K562 (cell line): ENCODE results near the gene ALDH5A1. TPM values are rescaled to one million over a fixed set of nuclear protein-coding genes. Genes with fewer than 3 reads are reported as not detected.

Source experiments
- PHF21A ChIP-seq: fragments of 450-650 bp; IDR thresholded peaks from 2 replicates; pipeline ENCODE4 v1.6.1; 2017; ENCODE audit warnings: low read depth, borderline replicate concordance
- PHF8 ChIP-seq: fragments of 200-600 bp; sonication (generic); IDR thresholded peaks from 2 replicates; pipeline ENCODE4 v1.6.1; 2012; ENCODE audit warnings: mixed run types, mild to moderate bottlenecking, inconsistent platforms, low read length, moderate library complexity, borderline replicate concordance
- SREBF2 ChIP-seq: sonication (generic); formaldehyde crosslinking; IDR thresholded peaks from 2 replicates; pipeline ENCODE4 v1.4.0; 2020; ENCODE audit warnings: mild to moderate bottlenecking, missing genetic modification reagents
- SRSF9 ChIP-seq: fragments of 200-400 bp; formaldehyde crosslinking; IDR thresholded peaks from 2 replicates; pipeline ENCODE4 v1.6.1; 2017; ENCODE audit warnings: low read depth, low read length, borderline replicate concordance
- TAF9B ChIP-seq: fragments of 450-650 bp; IDR thresholded peaks from 2 replicates; pipeline ENCODE4 v1.6.1; 2018; ENCODE audit warnings: mild to moderate bottlenecking; ENCODE audit not compliant: partially characterized antibody
- ZNF644 ChIP-seq: fragments of 200-800 bp; sonication (Bioruptor generic); IDR thresholded peaks from 2 replicates; pipeline ENCODE4 v1.6.1; 2016; ENCODE audit warnings: low read depth, missing genetic modification characterization, missing compliant biosample characterization
- ZNF668 ChIP-seq: fragments of 250-450 bp; sonication (Bioruptor Pico); IDR thresholded peaks from 2 replicates; pipeline ENCODE4 v1.8.0; 2022; ENCODE audit warnings: mild to moderate bottlenecking, inconsistent platforms
- polyA plus RNA-seq, 8 experiments: library from polyadenylated mRNA; depleted of rRNA in 4 of 8; stranded (reverse) in 5 of 8; unstranded in 3 of 8; fragments of >200 nt; fragmentation: Nextera tagmentation in 2 of 8; fragmentation: Illumina TruSeq in 1 of 8; extraction: Ambion mirVana in 2 of 8; extraction: Trizol in 1 of 8; gene quantifications; 2 replicates each; pipeline versions ENCODE4 v1.2.1 to v1.2.3, GENCODE V29; 2011 to 2014; ENCODE audit warnings: inconsistent platforms in 1 of 8, missing spikeins in 1 of 8
- total RNA-seq, 7 experiments: library from RNA; depleted of rRNA in 6 of 7; stranded (reverse); fragments of >200 nt in 6 of 7; fragmentation: Illumina TruSeq in 2 of 7; extraction: Trizol in 2 of 7; gene quantifications; 2 replicates each; pipeline versions ENCODE4 v1.2.1 to v1.2.3, GENCODE V29; 2011 to 2021; ENCODE audit warnings: low replicate concordance in 1 of 7
- TF ChIP-seq, protein P1 (sequence below): fragments of 450-650 bp; formaldehyde crosslinking; IDR thresholded peaks from 2 replicates; pipeline ENCODE4 v1.4.0; 2020; ENCODE audit warnings: mild to moderate bottlenecking, moderate library complexity
- TF ChIP-seq, protein P2 (sequence below): sonication (generic); formaldehyde crosslinking; IDR thresholded peaks from 2 replicates; pipeline ENCODE4 v1.8.1; 2022; ENCODE audit warnings: missing genetic modification reagents
- TF ChIP-seq, protein P3 (sequence below): fragments of 450-650 bp; IDR thresholded peaks from 2 replicates; pipeline ENCODE4 v1.6.1; 2017; ENCODE audit warnings: antibody characterized with exemption
- TF ChIP-seq, protein P4 (sequence below): fragments of 250-450 bp; sonication (Bioruptor Pico); IDR thresholded peaks from 2 replicates; pipeline ENCODE4 v1.4.0; 2020
- TF ChIP-seq, protein P5 (sequence below), 2 experiments: fragments of 200-800 bp in 1 of 2; sonication (Bioruptor generic) in 1 of 2; sonication (generic) in 1 of 2; formaldehyde crosslinking in 1 of 2; IDR thresholded peaks in 1 of 2; conservative IDR thresholded peaks in 1 of 2; 2 replicates each; pipeline versions ENCODE4 v1.5.0 to v1.6.1; 2016 to 2020; ENCODE audit warnings: missing compliant biosample characterization in 1 of 2, missing genetic modification characterization in 1 of 2, missing genetic modification reagents in 1 of 2

Gene ALDH5A1
- total and polyA plus RNA-seq, 9 of the 15 experiments (the other 6 are each of a cell fraction or from before 2014, with no cell fraction given): 2.2 to 19.7 (median 9.5) TPM

DNA sequence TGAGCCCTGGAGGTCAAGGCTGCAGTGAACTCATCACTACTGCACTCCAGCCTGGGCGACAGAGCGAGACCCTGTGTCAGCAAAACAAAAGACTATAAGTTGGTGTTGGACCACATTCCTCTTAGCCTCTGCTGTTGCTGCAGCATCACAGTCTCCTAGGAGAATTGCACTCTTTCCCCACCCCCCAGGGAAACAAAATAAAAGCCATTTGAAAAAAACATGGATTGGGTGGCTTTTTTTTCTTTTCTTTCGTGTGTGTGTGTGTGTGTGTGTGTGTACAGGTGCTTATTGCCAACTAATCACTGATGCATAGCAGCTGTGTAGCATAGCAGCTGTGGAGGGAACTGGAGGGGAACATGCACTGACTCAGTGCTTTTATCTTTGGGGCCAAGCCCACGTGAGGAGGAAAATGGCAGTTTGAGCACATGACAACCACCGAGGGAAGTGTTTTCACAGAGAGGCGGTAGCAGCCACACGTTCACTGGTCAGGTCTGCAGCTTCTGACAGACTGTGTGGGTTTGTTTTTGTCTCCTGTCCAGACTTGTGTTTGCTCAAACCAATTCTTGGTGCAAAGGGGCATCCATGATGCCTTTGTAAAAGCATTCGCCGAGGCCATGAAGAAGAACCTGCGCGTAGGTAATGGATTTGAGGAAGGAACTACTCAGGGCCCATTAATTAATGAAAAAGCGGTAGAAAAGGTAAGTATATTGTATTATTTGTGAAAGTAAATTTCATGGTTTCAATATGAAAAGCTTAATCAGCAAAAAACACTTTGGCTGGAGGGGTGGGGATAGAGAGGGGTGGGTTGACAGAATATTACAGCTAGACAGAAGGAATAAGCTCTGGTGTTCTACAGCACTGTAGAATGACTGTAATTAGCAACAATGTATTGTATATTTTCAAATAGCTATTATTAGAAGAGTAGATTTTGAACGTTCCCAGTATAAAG, 27.7 kb downstream of the ALDH5A1 start (continued):
- TF ChIP-seq, protein P1, sequence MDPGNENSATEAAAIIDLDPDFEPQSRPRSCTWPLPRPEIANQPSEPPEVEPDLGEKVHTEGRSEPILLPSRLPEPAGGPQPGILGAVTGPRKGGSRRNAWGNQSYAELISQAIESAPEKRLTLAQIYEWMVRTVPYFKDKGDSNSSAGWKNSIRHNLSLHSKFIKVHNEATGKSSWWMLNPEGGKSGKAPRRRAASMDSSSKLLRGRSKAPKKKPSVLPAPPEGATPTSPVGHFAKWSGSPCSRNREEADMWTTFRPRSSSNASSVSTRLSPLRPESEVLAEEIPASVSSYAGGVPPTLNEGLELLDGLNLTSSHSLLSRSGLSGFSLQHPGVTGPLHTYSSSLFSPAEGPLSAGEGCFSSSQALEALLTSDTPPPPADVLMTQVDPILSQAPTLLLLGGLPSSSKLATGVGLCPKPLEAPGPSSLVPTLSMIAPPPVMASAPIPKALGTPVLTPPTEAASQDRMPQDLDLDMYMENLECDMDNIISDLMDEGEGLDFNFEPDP (CRISPR knock-in tag): no peak
- no peak for TF ChIP-seq ZNF644 (tag)
- TF ChIP-seq, protein P2, sequence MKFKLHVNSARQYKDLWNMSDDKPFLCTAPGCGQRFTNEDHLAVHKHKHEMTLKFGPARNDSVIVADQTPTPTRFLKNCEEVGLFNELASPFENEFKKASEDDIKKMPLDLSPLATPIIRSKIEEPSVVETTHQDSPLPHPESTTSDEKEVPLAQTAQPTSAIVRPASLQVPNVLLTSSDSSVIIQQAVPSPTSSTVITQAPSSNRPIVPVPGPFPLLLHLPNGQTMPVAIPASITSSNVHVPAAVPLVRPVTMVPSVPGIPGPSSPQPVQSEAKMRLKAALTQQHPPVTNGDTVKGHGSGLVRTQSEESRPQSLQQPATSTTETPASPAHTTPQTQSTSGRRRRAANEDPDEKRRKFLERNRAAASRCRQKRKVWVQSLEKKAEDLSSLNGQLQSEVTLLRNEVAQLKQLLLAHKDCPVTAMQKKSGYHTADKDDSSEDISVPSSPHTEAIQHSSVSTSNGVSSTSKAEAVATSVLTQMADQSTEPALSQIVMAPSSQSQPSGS (CRISPR knock-in tag): no peak
- TF ChIP-seq, protein P3, sequence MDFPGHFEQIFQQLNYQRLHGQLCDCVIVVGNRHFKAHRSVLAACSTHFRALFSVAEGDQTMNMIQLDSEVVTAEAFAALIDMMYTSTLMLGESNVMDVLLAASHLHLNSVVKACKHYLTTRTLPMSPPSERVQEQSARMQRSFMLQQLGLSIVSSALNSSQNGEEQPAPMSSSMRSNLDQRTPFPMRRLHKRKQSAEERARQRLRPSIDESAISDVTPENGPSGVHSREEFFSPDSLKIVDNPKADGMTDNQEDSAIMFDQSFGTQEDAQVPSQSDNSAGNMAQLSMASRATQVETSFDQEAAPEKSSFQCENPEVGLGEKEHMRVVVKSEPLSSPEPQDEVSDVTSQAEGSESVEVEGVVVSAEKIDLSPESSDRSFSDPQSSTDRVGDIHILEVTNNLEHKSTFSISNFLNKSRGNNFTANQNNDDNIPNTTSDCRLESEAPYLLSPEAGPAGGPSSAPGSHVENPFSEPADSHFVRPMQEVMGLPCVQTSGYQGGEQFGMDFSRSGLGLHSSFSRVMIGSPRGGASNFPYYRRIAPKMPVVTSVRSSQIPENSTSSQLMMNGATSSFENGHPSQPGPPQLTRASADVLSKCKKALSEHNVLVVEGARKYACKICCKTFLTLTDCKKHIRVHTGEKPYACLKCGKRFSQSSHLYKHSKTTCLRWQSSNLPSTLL: no peak
- TF ChIP-seq PHF8: no peak
- no peak for TF ChIP-seq ZNF668 (CRISPR knock-in tag)
- no peak for TF ChIP-seq PHF21A
- no peak for TF ChIP-seq TAF9B
- TF ChIP-seq, protein P4, sequence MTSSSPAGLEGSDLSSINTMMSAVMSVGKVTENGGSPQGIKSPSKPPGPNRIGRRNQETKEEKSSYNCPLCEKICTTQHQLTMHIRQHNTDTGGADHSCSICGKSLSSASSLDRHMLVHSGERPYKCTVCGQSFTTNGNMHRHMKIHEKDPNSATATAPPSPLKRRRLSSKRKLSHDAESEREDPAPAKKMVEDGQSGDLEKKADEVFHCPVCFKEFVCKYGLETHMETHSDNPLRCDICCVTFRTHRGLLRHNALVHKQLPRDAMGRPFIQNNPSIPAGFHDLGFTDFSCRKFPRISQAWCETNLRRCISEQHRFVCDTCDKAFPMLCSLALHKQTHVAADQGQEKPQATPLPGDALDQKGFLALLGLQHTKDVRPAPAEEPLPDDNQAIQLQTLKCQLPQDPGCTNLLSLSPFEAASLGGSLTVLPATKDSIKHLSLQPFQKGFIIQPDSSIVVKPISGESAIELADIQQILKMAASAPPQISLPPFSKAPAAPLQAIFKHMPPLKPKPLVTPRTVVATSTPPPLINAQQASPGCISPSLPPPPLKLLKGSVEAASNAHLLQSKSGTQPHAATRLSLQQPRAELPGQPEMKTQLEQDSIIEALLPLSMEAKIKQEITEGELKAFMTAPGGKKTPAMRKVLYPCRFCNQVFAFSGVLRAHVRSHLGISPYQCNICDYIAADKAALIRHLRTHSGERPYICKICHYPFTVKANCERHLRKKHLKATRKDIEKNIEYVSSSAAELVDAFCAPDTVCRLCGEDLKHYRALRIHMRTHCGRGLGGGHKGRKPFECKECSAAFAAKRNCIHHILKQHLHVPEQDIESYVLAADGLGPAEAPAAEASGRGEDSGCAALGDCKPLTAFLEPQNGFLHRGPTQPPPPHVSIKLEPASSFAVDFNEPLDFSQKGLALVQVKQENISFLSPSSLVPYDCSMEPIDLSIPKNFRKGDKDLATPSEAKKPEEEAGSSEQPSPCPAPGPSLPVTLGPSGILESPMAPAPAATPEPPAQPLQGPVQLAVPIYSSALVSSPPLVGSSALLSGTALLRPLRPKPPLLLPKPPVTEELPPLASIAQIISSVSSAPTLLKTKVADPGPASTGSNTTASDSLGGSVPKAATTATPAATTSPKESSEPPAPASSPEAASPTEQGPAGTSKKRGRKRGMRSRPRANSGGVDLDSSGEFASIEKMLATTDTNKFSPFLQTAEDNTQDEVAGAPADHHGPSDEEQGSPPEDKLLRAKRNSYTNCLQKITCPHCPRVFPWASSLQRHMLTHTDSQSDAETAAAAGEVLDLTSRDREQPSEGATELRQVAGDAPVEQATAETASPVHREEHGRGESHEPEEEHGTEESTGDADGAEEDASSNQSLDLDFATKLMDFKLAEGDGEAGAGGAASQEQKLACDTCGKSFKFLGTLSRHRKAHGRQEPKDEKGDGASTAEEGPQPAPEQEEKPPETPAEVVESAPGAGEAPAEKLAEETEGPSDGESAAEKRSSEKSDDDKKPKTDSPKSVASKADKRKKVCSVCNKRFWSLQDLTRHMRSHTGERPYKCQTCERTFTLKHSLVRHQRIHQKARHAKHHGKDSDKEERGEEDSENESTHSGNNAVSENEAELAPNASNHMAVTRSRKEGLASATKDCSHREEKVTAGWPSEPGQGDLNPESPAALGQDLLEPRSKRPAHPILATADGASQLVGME: peak; percentile 83; the same call in 1 of the 2 replicates
- no peak for TF ChIP-seq SREBF2
- TF ChIP-seq, protein P5, sequence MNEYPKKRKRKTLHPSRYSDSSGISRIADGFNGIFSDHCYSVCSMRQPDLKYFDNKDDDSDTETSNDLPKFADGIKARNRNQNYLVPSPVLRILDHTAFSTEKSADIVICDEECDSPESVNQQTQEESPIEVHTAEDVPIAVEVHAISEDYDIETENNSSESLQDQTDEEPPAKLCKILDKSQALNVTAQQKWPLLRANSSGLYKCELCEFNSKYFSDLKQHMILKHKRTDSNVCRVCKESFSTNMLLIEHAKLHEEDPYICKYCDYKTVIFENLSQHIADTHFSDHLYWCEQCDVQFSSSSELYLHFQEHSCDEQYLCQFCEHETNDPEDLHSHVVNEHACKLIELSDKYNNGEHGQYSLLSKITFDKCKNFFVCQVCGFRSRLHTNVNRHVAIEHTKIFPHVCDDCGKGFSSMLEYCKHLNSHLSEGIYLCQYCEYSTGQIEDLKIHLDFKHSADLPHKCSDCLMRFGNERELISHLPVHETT (CRISPR knock-in tag; conservative IDR thresholded peaks at IDR 0.05 in 1 of 2, IDR thresholded peaks at IDR 0.05 in 1 of 2): peak in 1 of 2 experiments; percentile 65; a peak in 1 of 4 replicates
- TF ChIP-seq SRSF9: no peak
